ENCODE measurements around the gene RAB1B. TPM values are rescaled to one million over a fixed set of nuclear protein-coding genes. Genes with fewer than 3 reads are reported as not detected.

RAB1B gene
- total and polyA plus RNA-seq, 2 donors (not counting 1 experiment from before 2014, with no cell fraction given): 77.1 to 77.8 TPM

GRCh38 chr11:66325263-66325671 is 56.8 kb downstream of the RAB1B start:
- no peaks in the 10 kb centered on the region for H3K9me3 ChIP-seq (ENCODE audit: control extremely low read depth in 1 of 3, control insufficient read depth in 2 of 3, insufficient read depth in 1 of 3, low read length in 2 of 3)
- ATAC-seq (ENCODE audit: low read depth) (no peak), DNase-seq (peak; percentile 12)
- no peaks in the 10 kb centered on the region for H3K9me3 Mint-ChIP-seq (ENCODE audit: insufficient read depth)
- ChIA-PET CTCF (interaction anchor here (2.1 kb wide), 1 partner anchor 13 kb away, joined by 21 read pairs; no protein-coding TSS in a partner anchor), POLR2A (no interaction called here)
- no peak overlapping the region for H3K4me3 Mint-ChIP-seq
- no peak overlapping the region for H3K27ac ChIP-seq (ENCODE audit: low read length in 2 of 2)
- H3K4me1 ChIP-seq (ENCODE audit: control insufficient read depth in 2 of 2, insufficient read depth in 2 of 2, low read length in 2 of 2): peaks cover 15 to 25% of the 10 kb centered on the region in 2 donors
- WGBS (ENCODE audit: insufficient coverage): 38% methylated on average over 8 of the region's 8 CpGs
- TF ChIP-seq EZH2 (IDR thresholded peaks at IDR 0.05; ENCODE audit: borderline replicate concordance, insufficient read depth, low read depth, low read length, poor library complexity, severe bottlenecking): no peak
- TF ChIP-seq, protein P1, sequence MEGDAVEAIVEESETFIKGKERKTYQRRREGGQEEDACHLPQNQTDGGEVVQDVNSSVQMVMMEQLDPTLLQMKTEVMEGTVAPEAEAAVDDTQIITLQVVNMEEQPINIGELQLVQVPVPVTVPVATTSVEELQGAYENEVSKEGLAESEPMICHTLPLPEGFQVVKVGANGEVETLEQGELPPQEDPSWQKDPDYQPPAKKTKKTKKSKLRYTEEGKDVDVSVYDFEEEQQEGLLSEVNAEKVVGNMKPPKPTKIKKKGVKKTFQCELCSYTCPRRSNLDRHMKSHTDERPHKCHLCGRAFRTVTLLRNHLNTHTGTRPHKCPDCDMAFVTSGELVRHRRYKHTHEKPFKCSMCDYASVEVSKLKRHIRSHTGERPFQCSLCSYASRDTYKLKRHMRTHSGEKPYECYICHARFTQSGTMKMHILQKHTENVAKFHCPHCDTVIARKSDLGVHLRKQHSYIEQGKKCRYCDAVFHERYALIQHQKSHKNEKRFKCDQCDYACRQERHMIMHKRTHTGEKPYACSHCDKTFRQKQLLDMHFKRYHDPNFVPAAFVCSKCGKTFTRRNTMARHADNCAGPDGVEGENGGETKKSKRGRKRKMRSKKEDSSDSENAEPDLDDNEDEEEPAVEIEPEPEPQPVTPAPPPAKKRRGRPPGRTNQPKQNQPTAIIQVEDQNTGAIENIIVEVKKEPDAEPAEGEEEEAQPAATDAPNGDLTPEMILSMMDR (IDR thresholded peaks at IDR 0.05): no peak
- intact Hi-C loops (cut with micrococcal nuclease): no loop called here
- no peaks in the 10 kb centered on the region for H3K27me3 ChIP-seq (replicated peaks in 1 of 4; ENCODE audit: control extremely low read depth in 1 of 4, control insufficient read depth in 3 of 4, insufficient read depth in 4 of 4, low read length in 3 of 4)
- H4K20me1 ChIP-seq (ENCODE audit: control insufficient read depth, insufficient read depth, low read length, poor library complexity, severe bottlenecking): no peaks in the 10 kb centered on the region
- no peak overlapping the region for H2AFZ ChIP-seq (ENCODE audit: insufficient read depth, low read depth, low read length, poor library complexity, severe bottlenecking)
- no peak overlapping the region for H3K4me2 ChIP-seq (replicated peaks; ENCODE audit: low read depth, low read length, poor library complexity, severe bottlenecking)
- H3K27me3 Mint-ChIP-seq: no peaks in the 10 kb centered on the region
- peaks cover 16% of the 10 kb centered on the region for H3K4me1 Mint-ChIP-seq
- H3K27ac Mint-ChIP-seq: no peak overlapping the region
- no peak overlapping the region for H3K9ac ChIP-seq (ENCODE audit: low read length)
- no peaks in the 10 kb centered on the region for H3K36me3 ChIP-seq (replicated peaks in 1 of 2; ENCODE audit: control extremely low read depth in 1 of 2, control insufficient read depth in 1 of 2, extremely low read depth in 1 of 2, insufficient read depth in 2 of 2, low read length in 1 of 2)
- H3K4me3 ChIP-seq (ENCODE audit: control extremely low read depth in 1 of 5, extremely low read depth in 1 of 5, insufficient read depth in 1 of 5, low read depth in 2 of 5, low read length in 4 of 5): no peak overlapping the region
- H3K79me2 ChIP-seq (ENCODE audit: control insufficient read depth, insufficient read depth, low read length): no peaks in the 10 kb centered on the region

- Mint-ChIP-seq H3K27me3 (no peaks in the 10 kb centered on the region), H3K4me3 (no peak overlapping the region), H3K27ac (no peak overlapping the region), H3K4me1 (peaks cover 16% of the 10 kb centered on the region), H3K9me3 (ENCODE audit: insufficient read depth) (no peaks in the 10 kb centered on the region)
- H3K9me3 ChIP-seq (ENCODE audit: control extremely low read depth in 1 of 3, control insufficient read depth in 2 of 3, insufficient read depth in 1 of 3, low read length in 2 of 3): no peaks in the 10 kb centered on the region
- no peak overlapping the region for H2AFZ ChIP-seq (ENCODE audit: insufficient read depth, low read depth, low read length, poor library complexity, severe bottlenecking)
- ATAC-seq (ENCODE audit: low read depth) (no peak), DNase-seq (peak; percentile 15)
- TF ChIP-seq, protein P1 (IDR thresholded peaks at IDR 0.05): no peak
- no peak for TF ChIP-seq EZH2 (IDR thresholded peaks at IDR 0.05; ENCODE audit: borderline replicate concordance, insufficient read depth, low read depth, low read length, poor library complexity, severe bottlenecking)
- H3K27me3 ChIP-seq (replicated peaks in 1 of 4; ENCODE audit: control extremely low read depth in 1 of 4, control insufficient read depth in 3 of 4, insufficient read depth in 4 of 4, low read length in 3 of 4): no peaks in the 10 kb centered on the region
- H3K79me2 ChIP-seq (ENCODE audit: control insufficient read depth, insufficient read depth, low read length): no peaks in the 10 kb centered on the region
- no peak overlapping the region for H3K27ac ChIP-seq (ENCODE audit: low read length in 2 of 2)
- WGBS (ENCODE audit: insufficient coverage): 47% methylated on average over 15 of the region's 21 CpGs
- POLR2A ChIA-PET: interaction anchor here (0.6 to 1.6 kb wide), 3 partner anchors 14 to 251 kb away, joined by 3 to 7 read pairs (median 5); no protein-coding TSS in a partner anchor
- H3K4me3 ChIP-seq (ENCODE audit: control extremely low read depth in 1 of 5, extremely low read depth in 1 of 5, insufficient read depth in 1 of 5, low read depth in 2 of 5, low read length in 4 of 5): no peak overlapping the region
- H3K4me2 ChIP-seq (replicated peaks; ENCODE audit: low read depth, low read length, poor library complexity, severe bottlenecking): no peak overlapping the region
- intact Hi-C loops (cut with micrococcal nuclease): no loop called here
- peaks cover 15 to 25% of the 10 kb centered on the region in 2 donors for H3K4me1 ChIP-seq (ENCODE audit: control insufficient read depth in 2 of 2, insufficient read depth in 2 of 2, low read length in 2 of 2)
- no peak overlapping the region for H3K9ac ChIP-seq (ENCODE audit: low read length)
- no peaks in the 10 kb centered on the region for H3K36me3 ChIP-seq (replicated peaks in 1 of 2; ENCODE audit: control extremely low read depth in 1 of 2, control insufficient read depth in 1 of 2, extremely low read depth in 1 of 2, insufficient read depth in 2 of 2, low read length in 1 of 2)
- CTCF ChIA-PET: interaction anchor here (1.0 to 1.6 kb wide), 3 partner anchors 8 to 17 kb away, joined by 4 to 20 read pairs (median 4); no protein-coding TSS in a partner anchor
- H4K20me1 ChIP-seq (ENCODE audit: control insufficient read depth, insufficient read depth, low read length, poor library complexity, severe bottlenecking): no peaks in the 10 kb centered on the region
These were observed 58.0 kb downstream of the RAB1B start for GRCh38 chr11:66326261-66327111.

Measured in B cell (primary cell).